Activated gamma-delta T cell (primary cell): Measurements from ENCODE around the gene KIF19.
"Not testable (repeated sequence)": the region's sequence is repeated elsewhere in the genome, so short reads cannot be mapped to it uniquely, and the experiment has no call there.

Experiments used
- DNase-seq: peaks from one replicate; lab custom pipeline; 2025; lab: John Stamatoyannopoulos, UW

The KIF19 gene

DNA sequence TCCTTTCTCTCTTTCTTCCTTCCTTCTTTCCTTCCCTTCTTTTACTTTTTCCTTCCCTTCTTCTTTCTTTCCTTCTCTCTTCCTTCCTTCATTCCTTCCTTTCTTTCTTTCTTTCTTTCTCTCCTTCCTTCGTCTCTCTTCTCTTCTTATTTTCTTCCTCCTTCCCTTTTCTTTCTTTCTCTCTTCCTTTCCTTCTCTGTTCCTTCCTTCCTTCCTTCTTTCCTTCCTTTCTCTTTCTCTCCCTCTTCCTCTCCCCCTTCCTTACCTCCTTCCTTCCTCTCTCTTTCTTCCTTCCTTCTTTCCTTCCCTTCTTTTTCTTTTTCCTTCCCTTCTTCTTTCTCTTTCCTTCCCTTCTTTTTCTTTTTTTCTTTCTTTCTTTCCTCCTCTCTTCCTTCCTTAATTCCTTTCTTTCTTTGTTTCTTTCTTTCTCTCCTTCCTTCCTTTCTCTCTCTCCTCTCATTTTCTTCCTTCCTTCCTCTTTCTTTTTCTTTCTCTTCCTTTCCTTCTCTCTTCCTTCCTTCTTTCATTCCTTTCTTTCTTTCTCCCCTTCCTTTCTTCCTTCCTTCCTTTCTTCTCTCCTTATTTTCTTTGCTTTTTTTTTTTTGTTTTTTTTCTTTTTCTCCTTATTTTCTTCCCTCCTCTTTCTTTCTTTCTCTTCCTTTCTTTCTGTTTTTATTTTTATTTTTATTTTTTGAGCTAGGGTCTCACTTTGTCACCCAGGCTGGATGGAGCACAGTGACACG lies 64.1 kb downstream of the KIF19 start:
- DNase-seq: no peak

DNA sequence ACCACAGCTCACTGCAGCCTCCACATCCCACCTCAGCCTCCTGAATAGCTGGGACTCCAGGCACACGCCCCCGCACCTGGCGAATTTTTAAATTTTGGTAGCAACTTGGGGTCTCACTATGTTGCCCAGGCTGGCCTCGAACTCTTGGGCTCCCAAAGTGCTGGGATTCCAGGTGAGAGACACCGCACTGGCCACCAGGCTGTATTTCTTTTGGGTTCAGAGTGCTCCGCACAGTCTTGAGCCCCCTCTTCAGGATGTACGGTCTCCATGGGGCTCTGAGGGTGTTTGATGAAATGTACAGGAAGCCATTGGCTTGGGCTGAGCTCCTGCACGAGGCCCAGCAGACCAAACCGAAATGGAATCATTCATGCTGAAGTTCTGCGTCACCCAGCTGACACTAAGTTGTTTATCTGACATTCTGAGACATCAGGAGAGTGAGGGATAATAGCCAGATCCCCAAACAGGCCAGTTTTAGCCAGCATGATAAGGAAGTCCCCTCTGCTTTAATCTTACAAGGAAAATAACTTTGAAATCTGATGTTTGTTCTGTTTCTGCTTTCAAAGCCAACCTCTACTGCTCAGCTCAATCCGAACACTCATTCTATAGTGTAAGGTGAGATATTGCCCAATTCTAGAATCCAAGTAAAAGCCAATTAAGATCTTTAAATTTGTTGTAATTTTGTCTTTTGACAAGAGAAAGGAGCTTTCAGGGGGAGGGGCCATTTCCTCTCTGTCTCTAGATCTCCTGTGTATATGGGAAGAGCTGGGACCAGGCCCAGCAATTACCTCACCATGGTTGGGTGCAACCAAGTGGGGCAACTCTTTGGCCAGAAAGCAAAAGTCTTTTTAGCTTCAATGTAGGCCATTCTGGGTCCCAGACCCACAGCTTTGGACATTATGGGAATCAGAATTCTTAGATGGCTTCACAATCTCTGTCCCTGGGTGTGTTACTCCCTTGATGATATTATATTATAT lies 64.9 kb downstream of the KIF19 start:
- no peak for DNase-seq

DNA sequence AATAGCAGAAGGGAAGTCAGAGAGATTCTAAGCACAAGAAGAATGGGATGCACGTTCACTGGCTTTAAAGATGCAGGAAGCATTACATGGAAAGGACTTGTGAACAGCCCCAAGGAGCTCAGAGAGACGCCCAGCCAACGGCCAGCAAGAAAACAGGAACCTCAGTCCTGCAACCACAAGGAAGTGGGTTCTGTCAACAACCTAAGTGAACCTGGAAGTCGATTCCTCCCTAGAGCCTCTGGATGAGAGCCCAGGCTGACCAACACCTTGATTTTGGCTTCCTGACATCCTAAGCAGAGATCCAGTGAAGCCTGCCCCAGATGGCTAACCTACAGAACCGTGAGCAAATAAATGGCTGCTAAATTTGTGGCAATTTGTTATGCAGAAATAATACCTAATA lies 65.7 kb downstream of the KIF19 start:
- DNase-seq: no peak

DNA sequence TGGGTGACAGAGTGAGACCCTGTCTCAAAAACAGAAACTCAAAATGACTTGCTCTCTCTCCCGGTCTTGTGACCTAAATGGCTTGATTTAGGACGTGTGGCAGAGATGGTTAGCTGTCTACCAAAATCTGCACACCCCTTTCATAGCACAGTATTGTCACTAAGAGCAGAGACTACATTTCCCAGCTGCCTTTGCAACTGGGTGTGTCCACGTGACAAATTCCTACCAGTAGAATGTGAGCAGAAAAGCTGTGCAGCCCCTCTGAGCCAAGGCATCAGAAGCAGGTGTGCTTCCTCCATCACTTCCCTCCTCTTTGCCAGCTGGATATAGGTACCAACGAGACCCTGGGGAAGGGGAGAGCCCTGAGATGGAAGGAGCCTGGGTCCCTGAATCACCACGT lies 66.8 kb downstream of the KIF19 start:
- DNase-seq: no peak

DNA sequence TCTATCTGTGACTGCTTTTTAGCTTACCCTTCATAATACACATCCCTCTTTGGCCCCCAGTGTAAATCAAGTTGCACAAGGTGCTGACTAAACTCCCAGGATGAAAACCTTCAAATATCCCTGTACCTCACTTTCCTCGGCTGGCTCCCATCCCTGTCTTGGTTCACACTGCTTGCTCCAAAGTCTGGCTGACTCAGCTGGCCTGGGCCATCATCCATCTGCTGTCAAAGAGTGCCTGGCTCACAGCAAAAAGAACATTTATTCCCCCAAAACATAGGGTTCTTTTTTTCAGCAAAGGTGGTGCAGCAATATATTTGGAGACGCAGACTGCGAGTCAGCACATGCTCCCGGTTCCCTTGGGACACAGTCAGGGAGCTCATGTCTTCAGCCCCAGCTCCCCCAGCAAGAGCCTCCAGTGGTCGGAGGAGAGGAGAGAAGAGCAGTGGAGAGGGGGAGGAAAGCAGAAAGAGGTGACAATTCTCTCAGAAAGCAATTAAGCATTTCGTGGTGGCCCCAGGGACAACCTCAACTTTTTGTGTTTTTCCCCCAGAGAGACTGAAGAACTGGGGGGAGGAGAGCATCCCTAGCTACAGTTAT lies 67.4 kb downstream of the KIF19 start:
- DNase-seq: no peak

DNA sequence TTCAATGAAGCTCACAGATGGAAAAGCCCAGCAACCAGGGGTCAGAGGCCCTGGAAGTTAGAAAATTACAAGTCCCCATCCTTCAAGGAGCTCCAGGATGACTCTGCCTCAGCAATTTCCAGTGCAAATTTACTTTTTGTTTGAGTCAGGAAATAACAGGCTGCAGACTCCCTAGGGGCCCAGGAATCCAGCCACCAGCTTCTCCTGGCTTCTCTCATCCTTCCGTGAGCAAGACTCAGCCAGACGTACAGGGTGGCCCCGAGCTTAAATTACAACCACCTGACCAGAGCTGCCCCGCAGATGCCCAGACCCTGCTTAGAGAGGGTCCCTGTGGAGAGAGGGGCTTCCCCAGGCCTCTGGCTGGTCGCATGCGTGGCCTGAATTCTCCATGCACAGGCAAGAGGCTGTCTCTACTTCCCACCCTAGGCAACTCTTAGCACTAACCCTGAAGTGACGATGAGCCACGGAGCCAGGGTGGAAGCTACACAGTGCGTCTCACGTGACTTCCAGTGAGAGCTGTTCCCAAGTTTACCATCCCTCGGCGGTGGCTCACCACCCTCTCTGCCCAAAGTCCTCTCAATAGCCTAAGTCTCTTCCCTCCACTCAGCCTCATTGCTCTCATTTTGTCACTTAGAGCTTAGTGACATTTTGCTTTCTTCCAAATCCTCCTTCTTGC lies 68.4 kb downstream of the KIF19 start:
- no peak for DNase-seq

DNA sequence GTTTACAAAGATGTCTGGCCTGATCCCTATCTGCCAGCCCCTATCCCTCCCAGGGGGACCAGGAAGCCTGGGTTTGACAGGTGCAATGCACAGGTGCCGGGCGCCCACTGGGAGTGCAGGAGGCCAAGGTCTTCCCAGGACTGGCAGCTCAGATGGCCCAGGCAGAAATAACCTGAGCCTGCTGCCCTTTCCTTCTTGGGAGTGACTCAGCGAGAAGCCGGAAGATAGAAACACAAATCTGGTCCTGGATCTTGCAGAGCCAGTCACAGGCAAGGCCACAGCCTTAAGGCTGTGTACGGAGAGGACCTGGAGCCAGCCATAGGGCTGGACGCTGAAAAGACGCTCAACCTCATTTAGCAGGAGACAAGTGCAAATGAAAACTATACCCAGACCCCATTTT lies 69.0 kb downstream of the KIF19 start:
- DNase-seq: no peak

DNA sequence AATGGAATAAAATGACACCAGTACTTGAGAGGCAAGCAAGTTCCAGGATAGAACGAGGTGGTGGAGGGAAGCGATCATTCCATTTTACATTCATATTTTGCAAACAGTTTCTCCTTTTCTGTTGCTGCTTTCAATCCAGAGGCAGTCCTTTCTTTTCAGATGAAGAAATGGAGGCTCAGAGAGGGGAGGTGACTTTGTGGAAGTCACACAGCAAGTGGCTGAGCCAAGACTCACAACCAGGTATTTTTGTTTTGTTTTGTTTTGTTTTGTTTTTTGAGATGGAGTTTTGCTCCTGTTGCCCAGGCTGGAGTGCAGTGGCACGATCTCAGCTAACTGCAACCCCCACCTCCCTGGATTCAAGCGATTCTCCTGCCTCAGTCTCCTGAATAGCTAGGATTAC lies 70.5 kb downstream of the KIF19 start:
- no peak for DNase-seq

DNA sequence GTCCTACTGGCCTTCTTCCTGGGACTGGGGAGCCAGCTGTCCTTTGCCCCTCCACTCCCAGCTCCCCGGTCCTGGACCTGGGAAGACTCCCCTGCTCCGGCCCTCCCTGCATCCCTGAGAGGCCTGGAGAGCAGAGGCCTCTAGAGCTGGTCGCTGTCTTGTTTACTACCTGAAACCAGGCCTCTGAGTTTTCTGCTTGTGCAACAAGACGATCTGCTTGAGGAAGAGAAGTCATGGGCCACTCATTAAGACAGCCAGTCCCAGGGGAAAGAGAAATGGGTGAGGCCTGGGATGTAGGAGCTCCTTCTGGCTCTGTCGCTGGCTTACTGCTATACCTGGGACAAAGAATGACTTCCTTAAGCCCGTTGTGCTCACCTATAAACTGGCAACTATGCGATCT lies 76.0 kb downstream of the KIF19 start:
- no peak for DNase-seq

DNA sequence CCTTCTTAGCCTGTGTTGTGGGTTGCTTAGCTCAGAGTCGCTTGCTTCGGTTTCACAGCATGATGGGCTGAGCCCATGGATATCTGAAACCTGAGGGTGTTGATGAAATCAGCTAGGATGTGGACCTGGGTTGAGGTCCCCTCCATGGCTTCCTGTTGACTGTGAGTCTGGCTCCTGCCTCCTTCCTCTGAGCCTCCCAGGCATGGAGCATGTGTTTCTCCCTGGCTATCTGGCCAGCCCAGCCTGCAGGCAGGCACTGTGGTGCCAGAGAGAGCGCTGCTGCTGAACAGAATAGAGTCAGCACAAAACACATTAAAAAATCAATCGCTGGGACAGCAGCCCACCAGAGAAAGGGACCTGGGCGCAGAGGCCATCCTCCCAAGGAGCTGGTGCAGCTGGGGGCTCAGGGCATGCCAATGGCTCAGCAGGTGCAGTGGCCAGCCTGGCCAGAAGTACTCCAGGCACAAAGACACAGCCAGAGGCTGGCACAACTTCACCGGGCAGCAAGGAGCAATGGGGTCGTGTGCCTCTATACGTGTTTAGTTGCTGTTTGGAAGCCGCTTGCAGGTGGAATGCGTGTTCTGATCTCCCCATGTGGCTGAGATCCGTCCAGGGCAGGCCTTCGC lies 77.6 kb downstream of the KIF19 start:
- no peak for DNase-seq

DNA sequence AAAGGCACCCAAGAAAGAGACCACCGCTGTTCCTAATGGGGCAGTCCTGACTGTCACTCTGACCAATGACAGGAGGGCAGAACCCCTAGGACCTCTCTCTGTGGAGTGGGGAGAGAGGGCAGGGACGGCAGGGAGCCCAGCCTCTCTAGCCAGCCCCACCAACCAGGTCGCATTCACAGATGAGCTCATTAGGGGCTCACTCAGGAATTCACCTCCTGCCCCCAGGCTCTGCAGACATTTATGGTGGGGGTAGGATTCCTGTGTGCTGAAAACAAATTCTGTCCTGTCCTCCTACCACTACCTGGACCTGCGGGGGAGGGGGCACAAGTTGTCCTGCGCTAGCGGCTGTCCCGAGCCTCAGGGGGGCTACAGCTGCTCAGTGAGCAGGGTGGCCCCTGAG lies 78.2 kb downstream of the KIF19 start:
- DNase-seq: no peak

DNA sequence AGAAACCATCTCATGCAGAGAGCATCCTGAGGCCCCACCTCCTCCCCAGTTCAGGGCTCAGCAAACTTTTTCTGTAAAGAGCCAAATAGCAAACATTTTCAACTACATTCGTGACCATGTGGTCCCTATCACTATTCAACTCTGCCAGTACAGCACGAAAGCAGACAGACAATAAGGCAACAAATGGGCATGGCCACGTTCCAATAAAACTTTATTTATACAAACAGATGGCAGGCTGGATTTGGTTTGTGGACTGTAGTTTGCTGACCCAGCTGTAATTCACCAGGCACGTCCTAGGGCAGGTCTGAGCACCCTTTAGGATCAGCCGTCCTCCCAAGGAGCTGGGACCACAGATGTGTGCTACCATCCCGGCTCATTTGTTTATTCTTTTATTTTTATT lies 78.8 kb downstream of the KIF19 start:
- no peak for DNase-seq

DNA sequence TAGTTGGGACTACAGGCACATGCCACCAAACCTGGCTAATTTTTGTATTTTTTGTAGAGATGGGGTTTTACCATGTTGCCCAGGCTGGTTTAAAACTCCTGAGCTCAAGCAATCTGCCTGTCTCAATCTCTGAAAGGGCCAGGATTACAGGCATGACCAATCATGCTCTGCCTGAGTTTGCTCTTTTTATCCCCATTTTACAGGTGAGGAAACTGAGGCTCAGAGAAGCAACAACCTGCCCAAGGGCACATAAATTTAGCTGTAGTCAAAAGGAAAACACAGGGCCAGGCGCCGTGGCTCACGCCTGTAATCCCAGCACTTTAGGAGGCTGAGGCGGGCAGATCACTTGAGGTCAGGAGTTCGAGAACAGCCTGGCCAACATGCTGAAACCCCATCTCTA lies 79.3 kb downstream of the KIF19 start:
- DNase-seq: not testable (repeated sequence)
